Spleen (tissue), 11 donors: ENCODE measurements around the gene NKD1. TPM values are rescaled to one million over a fixed set of nuclear protein-coding genes. Genes with fewer than 3 reads are reported as not detected.

Experiments used
- DNase-seq: peaks from one replicate; pipeline ENCODE4 v3.0.0-alpha.2; 2020
- H3K27ac ChIP-seq, 8 donors: fragments of 200-600 bp; sonication (generic) in 7 of 8; 1 replicate in 4 of 8; 2 replicates in 4 of 8; pipeline versions ENCODE4 v1.5.0 to v1.8.0; 2016 to 2021; ENCODE audit warnings: inconsistent platforms in 4 of 8, mild to moderate bottlenecking in 4 of 8, moderate library complexity in 1 of 8
- H3K27me3 ChIP-seq, 7 donors: fragments of 200-600 bp; sonication (generic) in 6 of 7; replicated peaks in 1 of 7; 1 replicate in 4 of 7; 2 replicates in 3 of 7; pipeline versions ENCODE4 v1.5.0 to v1.8.0; 2016 to 2021; ENCODE audit warnings: inconsistent platforms in 3 of 7, mild to moderate bottlenecking in 1 of 7
- H3K36me3 ChIP-seq, 6 donors: fragments of 200-600 bp; sonication (generic) in 5 of 6; 1 replicate in 4 of 6; 2 replicates in 2 of 6; pipeline versions ENCODE4 v1.5.0 to v1.8.0; 2016 to 2021; ENCODE audit warnings: inconsistent platforms in 2 of 6
- H3K4me1 ChIP-seq, 6 donors: fragments of 200-600 bp; sonication (generic) in 5 of 6; 1 replicate in 3 of 6; 2 replicates in 3 of 6; pipeline versions ENCODE4 v1.5.0 to v1.8.0; 2016 to 2021; ENCODE audit warnings: inconsistent platforms in 3 of 6
- H3K4me3 ChIP-seq, 8 donors: fragments of 200-600 bp; sonication (generic) in 7 of 8; 1 replicate in 4 of 8; 2 replicates in 4 of 8; pipeline versions ENCODE4 v1.5.0 to v1.8.0; 2016 to 2021; ENCODE audit warnings: inconsistent platforms in 4 of 8, mild to moderate bottlenecking in 4 of 8, moderate library complexity in 2 of 8
- H3K9me3 ChIP-seq, 8 donors: fragments of 200-600 bp; sonication (generic) in 7 of 8; 1 replicate in 4 of 8; 2 replicates in 4 of 8; pipeline versions ENCODE4 v1.5.0 to v1.8.0; 2016 to 2021; ENCODE audit warnings: inconsistent platforms in 4 of 8
- CTCF ChIP-seq, 11 experiments: fragments of 200-600 bp in 7 of 11; fragments of 450-650 bp in 4 of 11; sonication (generic) in 4 of 11; IDR thresholded peaks in 8 of 11; conservative IDR thresholded peaks in 3 of 11; 1 replicate in 7 of 11; 2 replicates in 4 of 11; pipeline versions ENCODE4 v1.4.0 to v1.8.0; 2016 to 2021; ENCODE audit warnings: antibody characterized with exemption in 11 of 11, inconsistent platforms in 4 of 11, mild to moderate bottlenecking in 1 of 11
- POLR2A ChIP-seq, 3 donors: fragments of 450-650 bp; IDR thresholded peaks; one replicate each; pipeline ENCODE4 v1.5.1; 2017; ENCODE audit warnings: antibody characterized with exemption in 3 of 3, mild to moderate bottlenecking in 1 of 3
- POLR2AphosphoS5 ChIP-seq, 3 donors: sonication (generic); formaldehyde crosslinking; IDR thresholded peaks; one replicate each; pipeline ENCODE4 v1.5.1; 2017; ENCODE audit warnings: antibody characterized with exemption in 3 of 3
- WGBS, 5 donors: extraction: QIAGEN DNeasy Blood & Tissue Kit in 3 of 5; methylation state at CpG; one replicate each; pipeline versions ENCODE4 v1.1.5 to v1.1.7; 2013 to 2018; 5-methylcytosine and 5-hydroxymethylcytosine counted together
- intact Hi-C: fragments of 100-400 bp; cut with DNase I; formaldehyde crosslinking; loops from one replicate; pipeline ENCODE4 v1.15.0; 2023; ENCODE audit warnings: low total_unique reads
- polyA plus RNA-seq, 3 donors: library from polyadenylated mRNA; stranded (reverse); fragments of 200-250 nt; gene quantifications; one replicate each; pipeline ENCODE4 v1.2.1, GENCODE V29; 2013
- total RNA-seq, 7 donors: library from RNA; depleted of rRNA in 3 of 7; stranded (reverse); fragments of >200 nt in 3 of 7; fragmentation: NEBNext Ultra II Directional in 4 of 7; extraction: Animal tissue kit (Norgen Biotek cat#: 25700) in 4 of 7; gene quantifications; one replicate each; pipeline versions ENCODE4 v1.1.0 to v1.2.1, GENCODE V29; 2016 to 2021
- donor health status: healthy with polysubstance abuse.
- donor health status: DM: no; HTN: no; CAD: no; lungs with moderate emphysema.
- donor health status: DM: no; HTN: no; CAD: no.
- donor health status: Bipolar disorder and iron deficiency.
- donor health status: healthy.
- donor health status: DM: no; HTN: no; CAD: no.
- donor health status: DM: yes; HTN: yes; CAD: no.

Gene NKD1
- total and polyA plus RNA-seq, 10 donors, result 0.11 to 15.2 (median 3.6) TPM

GRCh38 chr16:50688867-50689266 is 140.7 kb downstream of the NKD1 start:
- no peak for DNase-seq
- Histone ChIP-seq H3K4me3 (no peak overlapping the region), H3K4me1 (peaks cover 23 to 66% (median 44%) of the 10 kb centered on the region in 6 donors), H3K27ac (peak overlapping the region in 4 of 8 donors; percentile 52 to 82 (median 68)), H3K9me3 (no peaks in the 10 kb centered on the region), H3K27me3 (no peaks in the 10 kb centered on the region), H3K36me3 (no peaks in the 10 kb centered on the region)
- intact Hi-C loops, result no loop called here
- 67 to 91% (median 81%) methylated on average over 3 of the region's 3 CpGs for WGBS, 5 donors
- no peak for TF ChIP-seq POLR2A (IDR thresholded peaks at IDR 0.05)
- peak in 1 of 3 donors; percentile 52 for TF ChIP-seq POLR2AphosphoS5 (IDR thresholded peaks at IDR 0.05)

GRCh38 chr16:50690177-50690576 is 142.0 kb downstream of the NKD1 start:
- 92 to 99% (median 96%) methylated on average over 2 of the region's 2 CpGs for WGBS, 5 donors
- H3K27ac ChIP-seq, result no peak overlapping the region
- TF ChIP-seq POLR2AphosphoS5 (IDR thresholded peaks at IDR 0.05) (no peak), CTCF (IDR thresholded peaks at IDR 0.05 in 8 of 11, conservative IDR thresholded peaks at IDR 0.05 in 3 of 11) (no peak), POLR2A (IDR thresholded peaks at IDR 0.05) (no peak)

GRCh38 chr16:50692644-50692998 is 144.4 kb downstream of the NKD1 start:
- Histone ChIP-seq H3K9me3 (no peaks in the 10 kb centered on the region), H3K4me3 (peak overlapping the region in 1 of 8 donors; percentile 73), H3K27me3 (no peaks in the 10 kb centered on the region), H3K27ac (peak overlapping the region in 2 of 8 donors; percentile 81 to 92), H3K36me3 (no peaks in the 10 kb centered on the region), H3K4me1 (peaks cover 28 to 66% (median 46%) of the 10 kb centered on the region in 6 donors)
- 83 to 92% (median 89%) methylated on average over 4 of the region's 4 CpGs for WGBS, 5 donors
- no peak for DNase-seq
- TF ChIP-seq POLR2A (IDR thresholded peaks at IDR 0.05), result no peak
- no peak for TF ChIP-seq POLR2AphosphoS5 (IDR thresholded peaks at IDR 0.05)
- TF ChIP-seq CTCF (IDR thresholded peaks at IDR 0.05 in 8 of 11, conservative IDR thresholded peaks at IDR 0.05 in 3 of 11), result no peak
- intact Hi-C loops, result no loop called here

More at GRCh38 chr16:50690177-50690576, 142.0 kb downstream of the NKD1 start:
- Histone ChIP-seq H3K4me3 (no peak overlapping the region), H3K4me1 (peaks cover 15 to 66% (median 40%) of the 10 kb centered on the region in 6 donors), H3K9me3 (no peaks in the 10 kb centered on the region), H3K36me3 (no peaks in the 10 kb centered on the region), H3K27me3 (no peaks in the 10 kb centered on the region)
- intact Hi-C loops, result no loop called here
- DNase-seq, result no peak

GRCh38 chr16:50692999-50693781 is 145.0 kb downstream of the NKD1 start, which contains the start of gene NOD2:
TSS of gene NOD2 (plus strand) at chr16:50693606. CDS start at chr16:50699496, 5,890 bp downstream.
- no peak for TF ChIP-seq POLR2A (IDR thresholded peaks at IDR 0.05)
- peak in 2 of 3 donors; percentile 45 to 62 for TF ChIP-seq POLR2AphosphoS5 (IDR thresholded peaks at IDR 0.05)
- 14 to 38% (median 21%) methylated on average over 22 to 56 of the region's 56 CpGs for WGBS, 5 donors
- H3K4me3 ChIP-seq, result peak within 1 kb of the TSS; percentile 20 to 73 (median 41)
- no peaks in the 10 kb centered on the region for H3K9me3 ChIP-seq
- no peaks in the 10 kb centered on the region for H3K36me3 ChIP-seq
- H3K27me3 ChIP-seq, result no peaks in the 10 kb centered on the region
- intact Hi-C loops, result no loop called here
- H3K27ac ChIP-seq, result peak within 1 kb of the TSS in 5 of 8 donors; percentile 64 to 92 (median 81)
- DNase-seq, result peak; percentile 89
- H3K4me1 ChIP-seq, result peaks cover 33 to 66% (median 47%) of the 10 kb centered on the region in 6 donors

GRCh38 chr16:50694206-50694605 is 146.0 kb downstream of the NKD1 start:
- intact Hi-C loops, result no loop called here
- TF ChIP-seq POLR2A (IDR thresholded peaks at IDR 0.05) (no peak), CTCF (IDR thresholded peaks at IDR 0.05 in 8 of 11, conservative IDR thresholded peaks at IDR 0.05 in 3 of 11) (no peak), POLR2AphosphoS5 (IDR thresholded peaks at IDR 0.05) (no peak)
- 52 to 85% (median 77%) methylated on average over 2 of the region's 2 CpGs for WGBS, 5 donors

More at GRCh38 chr16:50694206-50694605, 146.0 kb downstream of the NKD1 start:
- DNase-seq, result no peak
- H3K4me3 ChIP-seq, result peak overlapping the region in 7 of 8 donors; percentile 25 to 73 (median 43)
- peak overlapping the region in 4 of 8 donors; percentile 72 to 92 (median 82) for H3K27ac ChIP-seq
- H3K36me3 ChIP-seq, result no peaks in the 10 kb centered on the region
- H3K9me3 ChIP-seq, result no peaks in the 10 kb centered on the region
- no peaks in the 10 kb centered on the region for H3K27me3 ChIP-seq
- peaks cover 37 to 68% (median 49%) of the 10 kb centered on the region in 6 donors for H3K4me1 ChIP-seq
